Gastrocnemius medialis (tissue), 4 donors: ENCODE results near the gene SPSB1. TPM values are rescaled to one million over a fixed set of nuclear protein-coding genes. Genes with fewer than 3 reads are reported as not detected.

Source experiments
- ATAC-seq, 2 donors: fragments of 150-250 bp; one replicate each; pipeline ENCODE4 v1.9.1; 2016
- DNase-seq, 2 donors: peaks; one replicate each; pipeline ENCODE4 v3.0.0-alpha.2; 2019
- H3K27ac ChIP-seq, 4 donors: fragments of 200-600 bp; sonication (generic); 1 replicate in 1 of 4; 2 replicates in 3 of 4; pipeline ENCODE4 v1.5.1; 2016 to 2018; ENCODE audit warnings: mild to moderate bottlenecking in 2 of 4, moderate library complexity in 1 of 4
- H3K27me3 ChIP-seq, 3 donors: fragments of 200-600 bp; sonication (generic) in 2 of 3; 1 replicate in 1 of 3; 2 replicates in 2 of 3; pipeline versions ENCODE4 v1.5.1 to v1.6.0; 2016 to 2019; ENCODE audit warnings: mild to moderate bottlenecking in 1 of 3, moderate library complexity in 1 of 3
- H3K36me3 ChIP-seq, 2 donors: fragments of 200-600 bp; sonication (generic) in 1 of 2; one replicate each; pipeline ENCODE4 v1.5.1; 2017 to 2018
- H3K4me1 ChIP-seq, 2 donors: fragments of 200-600 bp; sonication (generic) in 1 of 2; one replicate each; pipeline ENCODE4 v1.5.1; 2016 to 2017; ENCODE audit warnings: mild to moderate bottlenecking in 2 of 2
- H3K4me3 ChIP-seq, 4 donors: fragments of 200-600 bp; sonication (generic) in 3 of 4; 1 replicate in 1 of 4; 2 replicates in 3 of 4; pipeline ENCODE4 v1.5.1; 2016 to 2019; ENCODE audit warnings: mild to moderate bottlenecking in 2 of 4
- H3K9me3 ChIP-seq, 3 donors: fragments of 200-600 bp; sonication (generic) in 2 of 3; 1 replicate in 1 of 3; 2 replicates in 2 of 3; pipeline ENCODE4 v1.5.1; 2016 to 2019
- POLR2A ChIP-seq, 2 donors: fragments of 450-650 bp; IDR thresholded peaks; one replicate each; pipeline ENCODE4 v1.6.1; 2017; ENCODE audit warnings: antibody characterized with exemption in 2 of 2, mild to moderate bottlenecking in 2 of 2, moderate library complexity in 2 of 2
- in situ Hi-C, 4 donors: fragments of 200-750 bp; cut with MboI; loops; one replicate each; pipeline versions ENCODE4 v1.15.0 to v1.8.0; 2017; ENCODE audit warnings: low sequenced_read_pairs in 4 of 4
- intact Hi-C: fragments of 100-400 bp; cut with DNase I; formaldehyde crosslinking; loops from one replicate; pipeline ENCODE4 v1.15.1; 2023; ENCODE audit warnings: low total_unique reads
- total RNA-seq, 4 donors: library from RNA; depleted of rRNA; stranded (reverse); fragments of >200 nt; gene quantifications; one replicate each; pipeline versions ENCODE4 v1.1.0 to v1.2.3, GENCODE V29; 2016
- TF ChIP-seq, protein P1 (sequence below), 5 experiments: fragments of 450-650 bp in 3 of 5; fragments of 200-600 bp in 2 of 5; sonication (generic) in 2 of 5; IDR thresholded peaks in 4 of 5; conservative IDR thresholded peaks in 1 of 5; 1 replicate in 4 of 5; 2 replicates in 1 of 5; pipeline ENCODE4 v1.5.1; 2016 to 2019; ENCODE audit warnings: antibody characterized with exemption in 5 of 5, mild to moderate bottlenecking in 3 of 5, moderate library complexity in 3 of 5

Gene SPSB1
- total RNA-seq, 4 donors from 2014 or later: 40.4 to 161 (median 56.6) TPM

DNA sequence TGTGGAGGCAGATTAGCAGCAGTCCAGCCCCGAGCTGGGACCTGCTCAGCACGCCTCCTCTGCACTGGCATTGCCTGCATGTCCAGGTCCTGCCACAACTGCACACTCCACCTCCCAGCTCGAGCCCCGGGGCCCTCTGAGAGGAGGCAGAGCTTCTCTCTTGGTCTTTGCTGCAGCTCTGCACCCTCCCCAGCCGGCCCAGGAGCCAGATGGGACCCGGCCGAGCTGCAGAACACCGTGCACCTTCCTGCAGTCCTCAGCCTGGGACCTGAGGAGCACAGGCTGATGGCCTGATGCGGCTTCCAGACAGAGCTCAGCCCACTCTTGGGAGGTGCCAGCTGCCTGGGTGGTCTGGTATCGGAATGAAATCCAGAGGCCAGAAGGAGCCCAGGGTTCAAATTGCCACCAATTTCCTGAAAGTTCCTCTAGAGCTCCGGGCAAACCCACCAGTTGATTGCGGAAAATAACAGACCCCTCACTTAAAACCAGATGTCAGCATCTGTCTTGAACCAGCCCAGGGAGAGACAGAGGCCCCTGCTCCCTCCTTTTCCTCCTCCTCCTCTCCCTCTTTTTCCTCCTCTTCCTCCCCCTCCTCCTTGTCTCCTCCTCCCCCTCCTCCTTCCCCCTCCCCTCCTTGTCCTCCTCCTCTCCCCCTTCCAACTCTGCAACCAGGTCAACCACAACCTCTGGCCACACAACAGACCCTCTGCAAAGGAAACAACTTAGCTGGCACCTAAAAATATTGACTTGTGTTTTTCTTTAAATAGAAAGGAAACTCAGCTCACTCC lies 10.6 kb upstream of the SPSB1 start:
- ATAC-seq: no peak
- intact Hi-C loops (no loop called here), in situ Hi-C loops (loop anchor here in 1 of 4 donors (10.0 kb wide), 1 partner anchor 173 kb away; no protein-coding TSS in a partner anchor)
- TF ChIP-seq, protein P1, sequence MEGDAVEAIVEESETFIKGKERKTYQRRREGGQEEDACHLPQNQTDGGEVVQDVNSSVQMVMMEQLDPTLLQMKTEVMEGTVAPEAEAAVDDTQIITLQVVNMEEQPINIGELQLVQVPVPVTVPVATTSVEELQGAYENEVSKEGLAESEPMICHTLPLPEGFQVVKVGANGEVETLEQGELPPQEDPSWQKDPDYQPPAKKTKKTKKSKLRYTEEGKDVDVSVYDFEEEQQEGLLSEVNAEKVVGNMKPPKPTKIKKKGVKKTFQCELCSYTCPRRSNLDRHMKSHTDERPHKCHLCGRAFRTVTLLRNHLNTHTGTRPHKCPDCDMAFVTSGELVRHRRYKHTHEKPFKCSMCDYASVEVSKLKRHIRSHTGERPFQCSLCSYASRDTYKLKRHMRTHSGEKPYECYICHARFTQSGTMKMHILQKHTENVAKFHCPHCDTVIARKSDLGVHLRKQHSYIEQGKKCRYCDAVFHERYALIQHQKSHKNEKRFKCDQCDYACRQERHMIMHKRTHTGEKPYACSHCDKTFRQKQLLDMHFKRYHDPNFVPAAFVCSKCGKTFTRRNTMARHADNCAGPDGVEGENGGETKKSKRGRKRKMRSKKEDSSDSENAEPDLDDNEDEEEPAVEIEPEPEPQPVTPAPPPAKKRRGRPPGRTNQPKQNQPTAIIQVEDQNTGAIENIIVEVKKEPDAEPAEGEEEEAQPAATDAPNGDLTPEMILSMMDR (IDR thresholded peaks at IDR 0.05 in 4 of 5, conservative IDR thresholded peaks at IDR 0.05 in 1 of 5): no peak
- no peak for TF ChIP-seq POLR2A (IDR thresholded peaks at IDR 0.05)
- H3K4me3 ChIP-seq: no peak overlapping the region
- no peaks in the 10 kb centered on the region for H3K9me3 ChIP-seq
- H3K36me3 ChIP-seq: no peaks in the 10 kb centered on the region
- peaks cover 6 to 8% of the 10 kb centered on the region in 2 donors for H3K4me1 ChIP-seq
- no peak overlapping the region for H3K27ac ChIP-seq
- no peak for DNase-seq
- H3K27me3 ChIP-seq: no peaks in the 10 kb centered on the region

- Histone ChIP-seq H3K27ac (no peak overlapping the region), H3K4me3 (no peak overlapping the region), H3K9me3 (peaks cover 0 to 2% (median 0%) of the 10 kb centered on the region in 3 donors), H3K4me1 (peaks cover 6 to 8% of the 10 kb centered on the region in 2 donors), H3K27me3 (no peaks in the 10 kb centered on the region), H3K36me3 (no peaks in the 10 kb centered on the region)
- no peak for TF ChIP-seq POLR2A (IDR thresholded peaks at IDR 0.05)
- TF ChIP-seq, protein P1 (IDR thresholded peaks at IDR 0.05 in 4 of 5, conservative IDR thresholded peaks at IDR 0.05 in 1 of 5): no peak
- DNase-seq (no peak), ATAC-seq (no peak)
- intact Hi-C loops: no loop called here
- in situ Hi-C loops: loop anchor here in 1 of 4 donors (10.0 kb wide), 1 partner anchor 172 kb away; no protein-coding TSS in a partner anchor
Measured at GRCh38 chr1:9282696-9282955, 10.1 kb upstream of the SPSB1 start.

- Histone ChIP-seq H3K36me3 (no peaks in the 10 kb centered on the region), H3K9me3 (peaks cover 0 to 8% (median 0%) of the 10 kb centered on the region in 3 donors), H3K27me3 (no peaks in the 10 kb centered on the region), H3K27ac (no peak overlapping the region), H3K4me3 (no peak overlapping the region), H3K4me1 (peaks cover 6 to 8% of the 10 kb centered on the region in 2 donors)
- ATAC-seq (no peak), DNase-seq (no peak)
- intact Hi-C loops (no loop called here), in situ Hi-C loops (loop anchor here in 1 of 4 donors (10.0 kb wide), 1 partner anchor 171 kb away; no protein-coding TSS in a partner anchor)
- no peak for TF ChIP-seq POLR2A (IDR thresholded peaks at IDR 0.05)
- TF ChIP-seq, protein P1 (IDR thresholded peaks at IDR 0.05 in 4 of 5, conservative IDR thresholded peaks at IDR 0.05 in 1 of 5): no peak
Measured at GRCh38 chr1:9284061-9284460, 8.6 kb upstream of the SPSB1 start.

DNA sequence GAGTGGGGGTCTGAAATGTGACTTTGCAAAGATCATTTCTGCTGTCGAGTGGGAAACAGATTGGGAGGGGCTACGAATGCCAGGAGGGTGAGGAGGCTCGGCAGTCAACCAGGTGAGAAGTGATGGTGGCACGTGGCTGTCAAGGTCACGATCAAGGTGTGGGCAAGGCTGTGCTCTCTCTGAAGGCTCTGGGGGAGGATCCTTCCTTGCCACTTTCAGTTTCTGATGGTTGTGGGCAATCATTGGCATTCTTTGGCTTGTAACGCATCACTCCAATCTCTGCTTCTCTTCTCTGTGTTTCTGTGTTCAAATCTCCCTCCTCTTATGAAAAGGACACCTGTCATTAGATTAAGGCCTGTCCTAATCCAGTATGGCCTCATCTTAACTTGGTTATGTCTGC lies 6.1 kb upstream of the SPSB1 start:
- peaks cover 11 to 14% of the 10 kb centered on the region in 2 donors for H3K4me1 ChIP-seq
- in situ Hi-C loops (loop anchor here (5.0 to 10.0 kb wide), 4 partner anchors 166 to 206 kb away; no protein-coding TSS in a partner anchor), intact Hi-C loops (no loop called here)
- peaks cover 0 to 8% (median 0%) of the 10 kb centered on the region in 3 donors for H3K9me3 ChIP-seq
- H3K27ac ChIP-seq: no peak overlapping the region
- ATAC-seq (no peak), DNase-seq (no peak)
- H3K36me3 ChIP-seq: no peaks in the 10 kb centered on the region
- H3K27me3 ChIP-seq: no peaks in the 10 kb centered on the region
- no peak overlapping the region for H3K4me3 ChIP-seq
- TF ChIP-seq, protein P1 (IDR thresholded peaks at IDR 0.05 in 4 of 5, conservative IDR thresholded peaks at IDR 0.05 in 1 of 5): no peak
- no peak for TF ChIP-seq POLR2A (IDR thresholded peaks at IDR 0.05)
